PFSK-1 (cell line): Measurements from ENCODE around the gene GLRA1.

Source experiments
- FOXP2 ChIP-seq: optimal IDR thresholded peaks from 2 replicates; pipeline ENCODE3; 2011; ENCODE audit warnings: borderline replicate concordance, control low read depth, inconsistent platforms; ENCODE audit not compliant: insufficient read depth; ENCODE audit errors: extremely low read length, extremely low read depth
- POLR2AphosphoS5 ChIP-seq: IDR thresholded peaks from 2 replicates; pipeline ENCODE4 v1.6.1; 2012; ENCODE audit warnings: low read depth, mild to moderate bottlenecking, control low read depth, low read length, moderate library complexity
- SIN3A ChIP-seq: IDR thresholded peaks from 2 replicates; pipeline ENCODE4 v1.6.1; 2012; ENCODE audit warnings: mild to moderate bottlenecking, low read length, moderate library complexity, borderline replicate concordance; ENCODE audit not compliant: insufficient read depth
- TAF1 ChIP-seq: IDR thresholded peaks from 2 replicates; pipeline ENCODE4 v1.6.1; 2012; ENCODE audit warnings: low read length, control low read depth, borderline replicate concordance; ENCODE audit not compliant: insufficient read depth
- TF ChIP-seq, protein P1 (sequence below), 2 experiments: IDR thresholded peaks; 2 replicates each; pipeline versions ENCODE4 v1.6.1 to v1.8.0; 2011 to 2012; ENCODE audit warnings: low read depth in 2 of 2, low read length in 2 of 2, control low read depth in 1 of 2, inconsistent platforms in 1 of 2, mild to moderate bottlenecking in 1 of 2, moderate library complexity in 1 of 2; ENCODE audit not compliant: insufficient read depth in 1 of 2

GLRA1 gene

DNA sequence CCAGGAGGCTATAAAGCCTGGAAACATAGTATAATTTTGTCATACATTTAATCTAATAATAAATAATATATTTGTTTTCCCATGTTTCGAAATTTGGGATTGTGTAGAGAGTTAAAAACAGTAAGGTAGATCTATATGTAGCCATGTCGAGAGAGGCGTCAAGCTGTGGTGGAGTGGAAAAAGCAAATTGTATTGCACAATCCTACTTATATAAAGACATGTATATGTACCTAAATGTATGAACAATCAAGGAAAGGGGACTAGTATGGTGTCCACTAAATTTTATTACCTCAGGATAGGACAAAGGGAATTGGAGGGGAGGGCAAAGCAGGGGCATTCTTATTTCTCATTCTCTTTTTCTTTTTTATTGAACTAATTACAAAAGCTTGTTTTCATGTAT lies 52.0 kb downstream of the GLRA1 start:
- TF ChIP-seq POLR2AphosphoS5 (no peak), FOXP2 (no peak), SIN3A (no peak), TAF1 (no peak)
- TF ChIP-seq, protein P1, sequence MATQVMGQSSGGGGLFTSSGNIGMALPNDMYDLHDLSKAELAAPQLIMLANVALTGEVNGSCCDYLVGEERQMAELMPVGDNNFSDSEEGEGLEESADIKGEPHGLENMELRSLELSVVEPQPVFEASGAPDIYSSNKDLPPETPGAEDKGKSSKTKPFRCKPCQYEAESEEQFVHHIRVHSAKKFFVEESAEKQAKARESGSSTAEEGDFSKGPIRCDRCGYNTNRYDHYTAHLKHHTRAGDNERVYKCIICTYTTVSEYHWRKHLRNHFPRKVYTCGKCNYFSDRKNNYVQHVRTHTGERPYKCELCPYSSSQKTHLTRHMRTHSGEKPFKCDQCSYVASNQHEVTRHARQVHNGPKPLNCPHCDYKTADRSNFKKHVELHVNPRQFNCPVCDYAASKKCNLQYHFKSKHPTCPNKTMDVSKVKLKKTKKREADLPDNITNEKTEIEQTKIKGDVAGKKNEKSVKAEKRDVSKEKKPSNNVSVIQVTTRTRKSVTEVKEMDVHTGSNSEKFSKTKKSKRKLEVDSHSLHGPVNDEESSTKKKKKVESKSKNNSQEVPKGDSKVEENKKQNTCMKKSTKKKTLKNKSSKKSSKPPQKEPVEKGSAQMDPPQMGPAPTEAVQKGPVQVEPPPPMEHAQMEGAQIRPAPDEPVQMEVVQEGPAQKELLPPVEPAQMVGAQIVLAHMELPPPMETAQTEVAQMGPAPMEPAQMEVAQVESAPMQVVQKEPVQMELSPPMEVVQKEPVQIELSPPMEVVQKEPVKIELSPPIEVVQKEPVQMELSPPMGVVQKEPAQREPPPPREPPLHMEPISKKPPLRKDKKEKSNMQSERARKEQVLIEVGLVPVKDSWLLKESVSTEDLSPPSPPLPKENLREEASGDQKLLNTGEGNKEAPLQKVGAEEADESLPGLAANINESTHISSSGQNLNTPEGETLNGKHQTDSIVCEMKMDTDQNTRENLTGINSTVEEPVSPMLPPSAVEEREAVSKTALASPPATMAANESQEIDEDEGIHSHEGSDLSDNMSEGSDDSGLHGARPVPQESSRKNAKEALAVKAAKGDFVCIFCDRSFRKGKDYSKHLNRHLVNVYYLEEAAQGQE (IDR thresholded peaks at IDR 0.05; ENCODE audit: insufficient read depth in 1 of 2, low read depth in 2 of 2, low read length in 2 of 2), result no peak

DNA sequence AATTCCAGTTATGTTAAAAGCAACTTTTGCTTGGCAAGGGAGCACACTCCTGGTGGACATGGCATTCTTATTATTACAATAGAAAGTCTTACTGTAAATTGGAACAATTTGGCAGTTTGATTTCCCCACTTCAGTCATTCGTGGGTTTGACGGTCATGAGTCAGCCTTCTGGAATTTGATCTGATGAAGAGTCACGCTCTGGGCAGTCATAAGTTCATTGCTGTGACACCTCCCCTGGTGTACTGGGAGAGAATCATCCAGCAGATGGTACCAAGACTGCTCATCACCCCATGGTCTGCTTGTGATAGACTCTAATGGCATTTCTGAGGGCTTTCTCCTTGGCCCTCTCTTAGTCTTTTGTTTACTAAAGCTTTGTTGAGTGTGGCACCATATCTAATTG lies 53.8 kb downstream of the GLRA1 start:
- TF ChIP-seq, protein P1 (IDR thresholded peaks at IDR 0.05; ENCODE audit: insufficient read depth in 1 of 2, low read depth in 2 of 2, low read length in 2 of 2), result no peak
- TF ChIP-seq FOXP2 (no peak), TAF1 (no peak), POLR2AphosphoS5 (no peak), SIN3A (no peak)

DNA sequence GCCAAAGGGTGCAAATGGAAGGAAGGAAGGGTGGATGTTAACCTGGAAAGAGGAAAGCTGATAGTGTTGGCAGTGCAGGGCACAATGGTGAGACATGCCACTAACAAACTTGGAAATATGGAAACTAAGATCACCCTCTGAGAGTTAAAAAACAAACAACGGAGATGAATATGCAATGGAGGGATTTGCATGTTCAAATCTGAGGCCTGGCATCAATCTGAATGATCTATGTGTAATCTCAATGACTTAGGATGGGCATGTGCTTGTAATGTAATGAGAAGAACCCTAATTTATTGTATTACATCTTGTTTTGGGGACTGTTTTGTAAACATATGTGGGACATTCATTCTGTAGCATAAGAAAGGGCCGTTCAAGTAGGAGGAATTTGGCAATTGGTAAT lies 54.4 kb downstream of the GLRA1 start:
- no peak for TF ChIP-seq FOXP2
- TF ChIP-seq POLR2AphosphoS5, result no peak
- TF ChIP-seq SIN3A, result no peak
- TF ChIP-seq, protein P1 (IDR thresholded peaks at IDR 0.05; ENCODE audit: insufficient read depth in 1 of 2, low read depth in 2 of 2, low read length in 2 of 2), result no peak

DNA sequence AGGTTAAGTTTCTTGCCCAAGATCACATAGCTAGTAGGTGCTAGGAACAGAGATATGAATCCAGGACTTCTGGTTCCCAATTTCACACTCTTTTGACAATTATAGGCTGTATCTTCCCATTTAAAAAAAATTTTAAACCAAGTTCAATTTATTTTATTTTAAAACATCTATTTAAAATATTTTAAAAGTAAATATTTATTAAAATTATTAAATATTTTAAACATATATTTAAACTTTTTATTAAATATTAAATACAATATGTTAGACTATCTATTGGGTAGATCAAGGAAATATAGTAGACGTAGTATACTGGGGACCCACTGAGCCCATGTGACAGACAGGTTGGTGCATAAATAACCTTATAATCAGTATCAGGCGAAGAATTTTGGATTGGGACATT lies 54.8 kb downstream of the GLRA1 start:
- no peak for TF ChIP-seq FOXP2
- TF ChIP-seq, protein P1 (IDR thresholded peaks at IDR 0.05; ENCODE audit: insufficient read depth in 1 of 2, low read depth in 2 of 2, low read length in 2 of 2), result no peak
- TF ChIP-seq TAF1, result no peak
- TF ChIP-seq POLR2AphosphoS5, result no peak
- TF ChIP-seq SIN3A, result no peak

DNA sequence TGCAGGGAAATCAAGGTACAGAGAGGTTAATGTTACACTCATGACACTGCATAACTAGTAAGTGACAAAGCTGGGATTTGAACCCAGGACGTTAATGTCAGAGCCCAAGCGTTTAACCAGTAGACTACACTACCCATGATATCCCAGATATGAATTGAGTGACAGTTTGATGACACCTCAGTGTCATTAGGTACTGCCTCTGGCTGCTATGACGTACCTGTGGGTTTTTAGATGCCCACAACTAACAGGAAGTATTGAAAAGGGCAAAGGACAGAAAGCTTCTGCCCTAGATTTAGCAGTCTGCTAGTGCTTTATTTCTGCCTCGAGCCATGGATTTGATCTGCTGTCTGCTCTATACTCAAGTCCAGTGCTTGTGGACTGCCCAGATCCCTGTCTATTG lies 56.2 kb downstream of the GLRA1 start:
- TF ChIP-seq FOXP2, result no peak
- no peak for TF ChIP-seq TAF1
- TF ChIP-seq, protein P1 (IDR thresholded peaks at IDR 0.05; ENCODE audit: insufficient read depth in 1 of 2, low read depth in 2 of 2, low read length in 2 of 2), result no peak
- no peak for TF ChIP-seq POLR2AphosphoS5
- no peak for TF ChIP-seq SIN3A
